Mesodermal cell (in vitro differentiated cells): ENCODE results near the gene LAP3. TPM values are rescaled to one million over a fixed set of nuclear protein-coding genes. Genes with fewer than 3 reads are reported as not detected.
"Not testable (repeated sequence)": the region's sequence is repeated elsewhere in the genome, so short reads cannot be mapped to it uniquely, and the experiment has no call there.

Experiments used
- H3K27ac ChIP-seq: 2 replicates; pipeline ENCODE4 v1.7.0; 2013; ENCODE audit warnings: mild to moderate bottlenecking, low read depth, low read length, moderate library complexity; ENCODE audit not compliant: severe bottlenecking
- H3K36me3 ChIP-seq: 2 replicates; pipeline ENCODE4 v1.7.1; 2013; ENCODE audit warnings: mild to moderate bottlenecking, low read length, moderate library complexity; ENCODE audit not compliant: control insufficient read depth, insufficient read depth
- H3K4me1 ChIP-seq: one replicate; pipeline ENCODE4 v1.7.1; 2013; ENCODE audit warnings: mild to moderate bottlenecking, low read length; ENCODE audit not compliant: insufficient read depth, control insufficient read depth, poor library complexity, severe bottlenecking
- H3K4me3 ChIP-seq: 2 replicates; pipeline ENCODE4 v1.7.0; 2013; ENCODE audit warnings: low read length, control low read depth, mild to moderate bottlenecking; ENCODE audit not compliant: insufficient read depth, poor library complexity, severe bottlenecking; ENCODE audit errors: extremely low read depth
- H3K9me3 ChIP-seq: 2 replicates; pipeline ENCODE4 v1.7.1; 2013; ENCODE audit warnings: mild to moderate bottlenecking, low read length, moderate library complexity; ENCODE audit not compliant: control insufficient read depth
- WGBS, 2 experiments: methylation state at CpG; one replicate each; pipeline ENCODE4 v1.1.5; 2013; ENCODE audit warnings: missing lambda C conversion rate in 2 of 2; ENCODE audit not compliant: insufficient coverage in 2 of 2; 5-methylcytosine and 5-hydroxymethylcytosine counted together
- polyA plus RNA-seq, 2 experiments: library from polyadenylated mRNA; stranded (reverse); fragments of 50-300 nt; gene quantifications; one replicate each; pipeline ENCODE4 v1.2.3, GENCODE V29; 2013

Gene LAP3
- 34.0 TPM for polyA plus RNA-seq (2013, experiment 1 of 2)
- 34.4 TPM for polyA plus RNA-seq (2013, experiment 2 of 2)

- WGBS, 2 experiments: 0 to 1% methylated on average over 72 to 77 of the region's 91 CpGs
- H3K27ac ChIP-seq: peak within 1 kb of the TSS; percentile 83
Observed at GRCh38 chr4:17576932-17577664, at the start of gene LAP3. LAP3 (plus strand) TSS chr4:17577198; CDS start chr4:17577466, 268 bp downstream.

GRCh38 chr4:17528551-17529165 lies 48.3 kb upstream of the LAP3 start:
- H3K36me3 ChIP-seq: no peaks in the 10 kb centered on the region
- WGBS, 2 experiments: 92 to 95% methylated on average over 4 to 6 of the region's 10 CpGs

More at GRCh38 chr4:17576932-17577664, at the start of gene LAP3:
- no peaks in the 10 kb centered on the region for H3K9me3 ChIP-seq
- H3K36me3 ChIP-seq: peaks cover 16% of the 10 kb centered on the region
- H3K4me1 ChIP-seq: peaks cover 6% of the 10 kb centered on the region
- peak within 1 kb of the TSS; percentile 62 for H3K4me3 ChIP-seq

GRCh38 chr4:17531538-17532285 lies 45.3 kb upstream of the LAP3 start:
- H3K27ac ChIP-seq: no peak overlapping the region
- no peaks in the 10 kb centered on the region for H3K4me1 ChIP-seq
- no peaks in the 10 kb centered on the region for H3K36me3 ChIP-seq
- WGBS, 2 experiments: 73 to 78% methylated on average over 5 to 6 of the region's 8 CpGs
- H3K4me3 ChIP-seq: no peak overlapping the region
- H3K9me3 ChIP-seq: no peaks in the 10 kb centered on the region

More at GRCh38 chr4:17528551-17529165, 48.3 kb upstream of the LAP3 start:
- H3K9me3 ChIP-seq: no peaks in the 10 kb centered on the region
- H3K4me3 ChIP-seq: no peak overlapping the region
- H3K27ac ChIP-seq: no peak overlapping the region
- no peaks in the 10 kb centered on the region for H3K4me1 ChIP-seq

- 93 to 100% methylated on average over 1 to 2 of the region's 4 CpGs for WGBS, 2 experiments
Observed at GRCh38 chr4:17534705-17535104, 42.3 kb upstream of the LAP3 start.

GRCh38 chr4:17535242-17535641 lies 41.8 kb upstream of the LAP3 start:
- 100% methylated on average over 2 of the region's 4 CpGs for whole genome bisulfite sequencing, 2 experiments
- no peaks in the 10 kb centered on the region for H3K4me1 ChIP-seq

More at GRCh38 chr4:17534705-17535104, 42.3 kb upstream of the LAP3 start:
- Histone ChIP-seq H3K4me1 (no peaks in the 10 kb centered on the region), H3K4me3 (no peak overlapping the region), H3K36me3 (no peaks in the 10 kb centered on the region), H3K9me3 (no peaks in the 10 kb centered on the region), H3K27ac (no peak overlapping the region)

GRCh38 chr4:17535906-17536305 lies 41.1 kb upstream of the LAP3 start:
- H3K4me3 ChIP-seq: no peak overlapping the region
- no peak overlapping the region for H3K27ac ChIP-seq
- H3K4me1 ChIP-seq: no peaks in the 10 kb centered on the region
- WGBS, 2 experiments: 93 to 98% methylated on average over 2 to 3 of the region's 3 CpGs
- H3K36me3 ChIP-seq: no peaks in the 10 kb centered on the region
- no peaks in the 10 kb centered on the region for H3K9me3 ChIP-seq

More at GRCh38 chr4:17535242-17535641, 41.8 kb upstream of the LAP3 start:
- H3K9me3 ChIP-seq: no peaks in the 10 kb centered on the region
- no peaks in the 10 kb centered on the region for H3K36me3 ChIP-seq
- H3K27ac ChIP-seq: no peak overlapping the region
- H3K4me3 ChIP-seq: no peak overlapping the region

GRCh38 chr4:17537060-17537459 lies 39.9 kb upstream of the LAP3 start:
- H3K4me3 ChIP-seq, H3K36me3 ChIP-seq, H3K27ac ChIP-seq, H3K4me1 ChIP-seq, H3K9me3 ChIP-seq: not testable (repeated sequence)
- WGBS, 2 experiments: 85% methylated on average over 3 of the region's 6 CpGs; no CpG with 5 or more reads in 1 of the 2 experiments

GRCh38 chr4:17544205-17544604 lies 32.8 kb upstream of the LAP3 start:
- H3K9me3 ChIP-seq: no peaks in the 10 kb centered on the region
- no peak overlapping the region for H3K4me3 ChIP-seq
- 36 to 40% methylated on average over 4 to 5 of the region's 6 CpGs for WGBS, 2 experiments

GRCh38 chr4:17544831-17545234 lies 32.2 kb upstream of the LAP3 start:
- Histone ChIP-seq H3K4me1 (peaks cover 15% of the 10 kb centered on the region), H3K27ac (no peak overlapping the region), H3K36me3 (no peaks in the 10 kb centered on the region), H3K9me3 (no peaks in the 10 kb centered on the region), H3K4me3 (no peak overlapping the region)
- WGBS, 2 experiments: 75 to 94% methylated on average over 1 to 3 of the region's 3 CpGs

More at GRCh38 chr4:17544205-17544604, 32.8 kb upstream of the LAP3 start:
- Histone ChIP-seq H3K36me3 (no peaks in the 10 kb centered on the region), H3K27ac (no peak overlapping the region), H3K4me1 (peaks cover 15% of the 10 kb centered on the region)

- Histone ChIP-seq H3K27ac (no peak overlapping the region), H3K4me3 (no peak overlapping the region), H3K36me3 (no peaks in the 10 kb centered on the region), H3K9me3 (no peaks in the 10 kb centered on the region), H3K4me1 (peaks cover 15% of the 10 kb centered on the region)
- WGBS, 2 experiments: 83 to 90% methylated on average over 3 to 9 of the region's 11 CpGs
Observed at GRCh38 chr4:17545374-17546140, 31.4 kb upstream of the LAP3 start.
